ENCODE measurements around the gene DPY19L3. TPM values are rescaled to one million over a fixed set of nuclear protein-coding genes. Genes with fewer than 3 reads are reported as not detected.

Gene DPY19L3
- polyA plus RNA-seq, 1 donor from 2014 or later, result 26.7 TPM

DNA sequence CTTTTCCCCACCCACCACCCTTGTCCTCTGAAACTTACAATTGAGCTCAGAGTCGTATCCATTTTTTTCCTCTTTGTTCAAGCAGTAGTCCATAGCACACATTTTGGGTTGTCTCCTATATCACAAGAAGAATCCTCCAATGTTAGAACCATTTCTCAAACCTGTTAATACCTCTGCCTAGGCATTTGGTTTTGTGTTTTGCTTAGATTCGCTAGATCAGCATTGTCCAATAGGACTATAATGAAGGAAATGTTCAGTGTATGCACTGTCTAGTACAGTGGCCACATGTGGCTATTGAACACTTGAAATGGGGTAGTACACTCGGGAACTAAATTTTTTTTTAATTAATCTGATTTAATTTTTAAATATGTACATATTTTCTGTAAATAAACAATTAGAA is 12.6 kb downstream of the DPY19L3 start:
- no peaks in the 10 kb centered on the region for H4K20me1 ChIP-seq (ENCODE audit: insufficient read depth)
- TF ChIP-seq EP300 (conservative IDR thresholded peaks at IDR 0.05; ENCODE audit: poor library complexity, severe bottlenecking) (no peak), MXI1 (conservative IDR thresholded peaks at IDR 0.05; ENCODE audit: poor library complexity, severe bottlenecking) (no peak), EZH2 (IDR thresholded peaks at IDR 0.05; ENCODE audit: borderline replicate concordance, insufficient read depth, low read length, poor library complexity, severe bottlenecking) (no peak), SMC3 (conservative IDR thresholded peaks at IDR 0.05; ENCODE audit: poor library complexity) (no peak), RAD21 (conservative IDR thresholded peaks at IDR 0.05) (no peak)
- TF ChIP-seq, protein P1, sequence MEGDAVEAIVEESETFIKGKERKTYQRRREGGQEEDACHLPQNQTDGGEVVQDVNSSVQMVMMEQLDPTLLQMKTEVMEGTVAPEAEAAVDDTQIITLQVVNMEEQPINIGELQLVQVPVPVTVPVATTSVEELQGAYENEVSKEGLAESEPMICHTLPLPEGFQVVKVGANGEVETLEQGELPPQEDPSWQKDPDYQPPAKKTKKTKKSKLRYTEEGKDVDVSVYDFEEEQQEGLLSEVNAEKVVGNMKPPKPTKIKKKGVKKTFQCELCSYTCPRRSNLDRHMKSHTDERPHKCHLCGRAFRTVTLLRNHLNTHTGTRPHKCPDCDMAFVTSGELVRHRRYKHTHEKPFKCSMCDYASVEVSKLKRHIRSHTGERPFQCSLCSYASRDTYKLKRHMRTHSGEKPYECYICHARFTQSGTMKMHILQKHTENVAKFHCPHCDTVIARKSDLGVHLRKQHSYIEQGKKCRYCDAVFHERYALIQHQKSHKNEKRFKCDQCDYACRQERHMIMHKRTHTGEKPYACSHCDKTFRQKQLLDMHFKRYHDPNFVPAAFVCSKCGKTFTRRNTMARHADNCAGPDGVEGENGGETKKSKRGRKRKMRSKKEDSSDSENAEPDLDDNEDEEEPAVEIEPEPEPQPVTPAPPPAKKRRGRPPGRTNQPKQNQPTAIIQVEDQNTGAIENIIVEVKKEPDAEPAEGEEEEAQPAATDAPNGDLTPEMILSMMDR (IDR thresholded peaks at IDR 0.05; ENCODE audit: poor library complexity, severe bottlenecking), result no peak
- TF ChIP-seq, protein P2, sequence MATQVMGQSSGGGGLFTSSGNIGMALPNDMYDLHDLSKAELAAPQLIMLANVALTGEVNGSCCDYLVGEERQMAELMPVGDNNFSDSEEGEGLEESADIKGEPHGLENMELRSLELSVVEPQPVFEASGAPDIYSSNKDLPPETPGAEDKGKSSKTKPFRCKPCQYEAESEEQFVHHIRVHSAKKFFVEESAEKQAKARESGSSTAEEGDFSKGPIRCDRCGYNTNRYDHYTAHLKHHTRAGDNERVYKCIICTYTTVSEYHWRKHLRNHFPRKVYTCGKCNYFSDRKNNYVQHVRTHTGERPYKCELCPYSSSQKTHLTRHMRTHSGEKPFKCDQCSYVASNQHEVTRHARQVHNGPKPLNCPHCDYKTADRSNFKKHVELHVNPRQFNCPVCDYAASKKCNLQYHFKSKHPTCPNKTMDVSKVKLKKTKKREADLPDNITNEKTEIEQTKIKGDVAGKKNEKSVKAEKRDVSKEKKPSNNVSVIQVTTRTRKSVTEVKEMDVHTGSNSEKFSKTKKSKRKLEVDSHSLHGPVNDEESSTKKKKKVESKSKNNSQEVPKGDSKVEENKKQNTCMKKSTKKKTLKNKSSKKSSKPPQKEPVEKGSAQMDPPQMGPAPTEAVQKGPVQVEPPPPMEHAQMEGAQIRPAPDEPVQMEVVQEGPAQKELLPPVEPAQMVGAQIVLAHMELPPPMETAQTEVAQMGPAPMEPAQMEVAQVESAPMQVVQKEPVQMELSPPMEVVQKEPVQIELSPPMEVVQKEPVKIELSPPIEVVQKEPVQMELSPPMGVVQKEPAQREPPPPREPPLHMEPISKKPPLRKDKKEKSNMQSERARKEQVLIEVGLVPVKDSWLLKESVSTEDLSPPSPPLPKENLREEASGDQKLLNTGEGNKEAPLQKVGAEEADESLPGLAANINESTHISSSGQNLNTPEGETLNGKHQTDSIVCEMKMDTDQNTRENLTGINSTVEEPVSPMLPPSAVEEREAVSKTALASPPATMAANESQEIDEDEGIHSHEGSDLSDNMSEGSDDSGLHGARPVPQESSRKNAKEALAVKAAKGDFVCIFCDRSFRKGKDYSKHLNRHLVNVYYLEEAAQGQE (IDR thresholded peaks at IDR 0.05; ENCODE audit: borderline replicate concordance), result no peak
- H3K4me2 ChIP-seq (ENCODE audit: low read length), result no peak overlapping the region
- H2AFZ ChIP-seq (ENCODE audit: low read depth, low read length), result no peak overlapping the region
- no peaks in the 10 kb centered on the region for H3K9me3 ChIP-seq (ENCODE audit: low read length)
- H3F3A ChIP-seq (ENCODE audit: insufficient read depth, low read length, poor library complexity, severe bottlenecking), result no peaks in the 10 kb centered on the region
- no peaks in the 10 kb centered on the region for H3K9me2 ChIP-seq (ENCODE audit: insufficient read depth, low read length)
- H3K27ac ChIP-seq (ENCODE audit: low read length), result no peak overlapping the region
- no peaks in the 10 kb centered on the region for H3K79me2 ChIP-seq (replicated peaks; ENCODE audit: insufficient read depth, low read length)
- no peak overlapping the region for H3K4me3 ChIP-seq (ENCODE audit: low read length)
- H3K9ac ChIP-seq (ENCODE audit: low read length), result no peak overlapping the region
- no peaks in the 10 kb centered on the region for H3K36me3 ChIP-seq (ENCODE audit: insufficient read depth, low read length)
- no peaks in the 10 kb centered on the region for H3K27me3 ChIP-seq (ENCODE audit: insufficient read depth, low read depth, low read length)

DNA sequence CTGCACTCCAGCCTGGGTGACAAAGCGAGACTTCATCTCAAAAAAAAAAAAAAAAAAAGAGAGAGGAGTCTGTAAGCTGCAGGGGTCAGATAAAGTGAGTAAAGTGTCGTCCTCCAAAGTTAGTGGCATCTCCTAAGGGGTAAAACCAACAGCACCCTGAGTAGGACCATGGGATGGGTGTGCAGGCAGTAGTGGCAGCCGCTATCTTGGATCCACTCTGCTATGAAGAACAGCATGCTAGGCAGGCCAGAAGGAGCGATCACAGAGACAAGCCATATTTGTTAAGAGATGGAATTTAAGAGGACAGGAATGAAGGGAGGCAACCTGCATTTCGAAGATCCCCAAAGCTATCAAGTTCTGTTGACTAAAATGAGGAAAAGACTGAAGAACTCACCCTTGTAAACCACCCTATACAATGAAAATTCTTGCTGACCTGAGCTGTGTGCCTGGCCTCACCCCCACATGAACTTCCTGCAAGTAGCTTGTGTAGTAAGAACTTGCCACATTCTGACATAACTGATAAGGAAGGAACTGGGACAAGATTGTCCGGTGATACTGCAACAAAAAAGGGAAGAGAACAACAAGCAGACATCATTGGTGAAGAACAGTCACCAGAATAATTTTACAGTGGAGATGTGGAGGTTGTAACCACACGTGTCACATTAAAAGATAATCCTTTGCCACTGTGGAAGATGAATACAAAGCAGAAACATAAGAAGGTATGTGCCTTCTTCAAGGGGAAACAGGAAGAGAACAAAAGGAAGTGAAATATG is 16.2 kb downstream of the DPY19L3 start:
- Histone ChIP-seq H3K4me2 (ENCODE audit: low read length) (no peak overlapping the region), H3K27ac (ENCODE audit: low read length) (no peak overlapping the region), H3K27me3 (ENCODE audit: insufficient read depth, low read depth, low read length) (no peaks in the 10 kb centered on the region), H4K20me1 (ENCODE audit: insufficient read depth) (no peaks in the 10 kb centered on the region), H3F3A (ENCODE audit: insufficient read depth, low read length, poor library complexity, severe bottlenecking) (no peaks in the 10 kb centered on the region), H3K9me2 (ENCODE audit: insufficient read depth, low read length) (no peaks in the 10 kb centered on the region), H3K79me2 (replicated peaks; ENCODE audit: insufficient read depth, low read length) (no peaks in the 10 kb centered on the region), H3K36me3 (ENCODE audit: insufficient read depth, low read length) (no peaks in the 10 kb centered on the region), H3K9ac (ENCODE audit: low read length) (no peak overlapping the region), H3K4me3 (ENCODE audit: low read length) (no peak overlapping the region), H3K9me3 (ENCODE audit: low read length) (no peaks in the 10 kb centered on the region), H2AFZ (ENCODE audit: low read depth, low read length) (no peak overlapping the region)
- TF ChIP-seq RAD21 (conservative IDR thresholded peaks at IDR 0.05), result no peak
- no peak for TF ChIP-seq MXI1 (conservative IDR thresholded peaks at IDR 0.05; ENCODE audit: poor library complexity, severe bottlenecking)
- TF ChIP-seq EP300 (conservative IDR thresholded peaks at IDR 0.05; ENCODE audit: poor library complexity, severe bottlenecking), result no peak
- TF ChIP-seq, protein P2 (IDR thresholded peaks at IDR 0.05; ENCODE audit: borderline replicate concordance), result no peak
- no peak for TF ChIP-seq SMC3 (conservative IDR thresholded peaks at IDR 0.05; ENCODE audit: poor library complexity)
- TF ChIP-seq EZH2 (IDR thresholded peaks at IDR 0.05; ENCODE audit: borderline replicate concordance, insufficient read depth, low read length, poor library complexity, severe bottlenecking), result no peak
- no peak for TF ChIP-seq TAF1 (IDR thresholded peaks at IDR 0.05; ENCODE audit: low read depth)
- TF ChIP-seq, protein P1 (IDR thresholded peaks at IDR 0.05; ENCODE audit: poor library complexity, severe bottlenecking), result no peak
- TF ChIP-seq POLR2AphosphoS5 (IDR thresholded peaks at IDR 0.05), result no peak

Data from neural cell (in vitro differentiated cells).